HG03196 (cell line): ENCODE data around the gene NONO.
"Not testable (repeated sequence)": the region's sequence is repeated elsewhere in the genome, so short reads cannot be mapped to it uniquely, and the experiment has no call there.

Experiments
- ATAC-seq: cut with Tn5 transposase; IDR thresholded peaks from one replicate; pipeline ENCODE4 v1.9.1; 2021; ENCODE audit not compliant: unreplicated experiment

Gene NONO

DNA sequence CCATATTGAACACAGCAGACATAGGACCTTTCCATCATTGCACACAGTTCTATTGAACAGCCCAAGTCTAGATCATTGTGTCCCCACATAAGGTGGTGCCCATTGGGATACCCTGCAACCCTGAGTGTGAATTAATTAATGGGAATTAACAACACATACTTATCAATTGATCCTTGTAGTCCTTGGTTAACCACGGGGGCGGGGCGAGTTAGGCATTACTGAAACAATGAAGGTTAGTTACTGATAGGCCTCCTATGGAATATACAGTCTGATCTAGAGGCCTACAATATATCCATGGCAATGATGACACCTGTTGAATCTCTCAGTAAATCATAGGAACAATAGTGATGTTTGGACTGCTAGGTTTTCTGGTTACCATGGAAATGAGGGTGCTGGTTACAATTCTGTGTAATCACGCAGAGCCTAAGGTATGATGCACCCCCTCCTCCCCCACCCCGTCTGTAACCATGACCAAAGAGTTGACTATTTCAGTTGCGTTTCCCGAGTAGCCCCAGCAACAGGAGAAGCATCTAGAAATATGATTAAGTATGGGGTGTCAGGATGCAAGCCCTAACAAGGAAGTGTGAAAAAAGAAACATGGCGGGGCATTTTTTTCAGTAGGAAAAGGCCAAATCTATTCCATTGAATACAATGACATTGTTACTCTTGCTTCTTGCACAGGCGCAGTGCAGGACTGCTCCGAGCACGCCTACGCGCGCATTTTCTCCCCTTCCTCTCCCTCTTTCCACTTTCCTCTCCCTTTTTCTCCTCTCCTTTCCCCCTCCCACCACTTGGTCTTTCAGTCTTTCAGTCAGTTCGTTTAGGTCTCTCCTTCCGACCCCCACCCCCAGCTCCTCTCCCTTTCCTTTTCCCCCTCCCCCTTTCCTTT is 677 bp upstream of the NONO start:
- ATAC-seq = peak; percentile 22

DNA sequence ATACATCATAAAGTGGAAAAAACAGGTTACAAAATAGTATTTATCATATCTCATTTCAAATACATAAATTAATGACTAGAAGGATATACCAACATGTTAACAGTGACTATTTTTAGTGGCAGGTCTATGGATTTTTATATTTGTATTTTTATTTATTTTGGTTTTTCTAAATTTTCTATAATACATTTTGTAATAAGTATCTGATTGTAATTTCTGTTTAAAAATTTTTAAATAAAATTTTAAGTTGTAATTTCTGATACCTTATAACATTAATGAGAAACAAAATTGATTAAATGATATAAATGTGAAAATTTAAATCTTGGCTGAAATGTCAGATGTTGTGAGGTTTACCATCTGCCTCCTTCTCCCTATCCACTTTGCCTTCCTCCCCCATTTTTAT is 2.5 kb downstream of the NONO start:
- ATAC-seq = no peak

DNA sequence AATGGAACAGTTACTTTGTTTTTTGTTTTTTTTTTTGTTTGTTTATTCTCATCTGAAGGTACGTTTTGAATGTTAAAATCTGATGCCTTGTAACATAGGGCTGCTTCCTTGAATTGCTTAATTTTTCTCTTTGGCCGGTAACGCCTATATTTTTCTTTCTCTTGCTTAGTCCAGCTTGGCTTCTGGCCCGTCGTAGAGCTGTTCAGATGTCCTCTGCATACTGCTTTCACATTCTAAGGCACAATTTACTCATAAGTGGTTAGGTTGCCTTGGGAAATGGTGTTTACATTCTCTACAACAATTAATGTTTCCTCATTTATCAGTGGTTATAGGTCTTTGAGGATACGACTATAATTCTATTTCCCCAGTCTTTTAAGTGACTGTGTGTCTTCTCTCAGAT is 7.9 kb downstream of the NONO start:
- no peak for ATAC-seq

DNA sequence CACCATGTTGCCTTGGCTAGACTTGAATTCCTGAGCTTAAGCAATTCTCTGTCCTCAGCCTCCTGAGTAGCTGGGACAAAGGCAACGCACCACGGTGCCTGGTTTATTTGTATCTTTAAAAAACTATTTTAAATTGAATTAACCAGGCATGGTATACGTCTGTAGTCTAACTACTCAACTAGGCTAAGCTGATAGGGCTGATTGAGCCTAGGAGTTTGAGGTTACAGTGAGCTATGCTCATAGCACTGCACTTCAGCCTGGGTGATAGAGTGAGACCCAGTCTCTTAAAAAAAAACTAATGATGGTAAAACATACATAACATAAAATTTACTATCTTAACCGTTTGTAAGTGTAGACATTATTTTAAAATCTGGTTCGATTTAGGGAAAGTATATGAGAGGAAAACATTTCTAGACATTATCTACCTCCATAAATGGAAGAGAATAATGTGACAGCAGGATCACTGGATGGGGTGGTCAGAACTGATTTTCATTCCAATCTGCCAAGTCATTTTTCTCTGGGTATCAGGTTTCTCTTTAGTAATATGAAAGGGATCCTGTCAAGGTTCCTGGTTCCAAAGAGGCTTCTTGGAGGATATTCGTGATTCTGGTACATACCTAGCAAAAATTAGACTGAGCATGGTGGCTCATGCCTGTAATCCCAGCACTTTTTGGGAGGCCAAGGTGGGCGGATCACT is 9.4 kb downstream of the NONO start:
- no peak for ATAC-seq

DNA sequence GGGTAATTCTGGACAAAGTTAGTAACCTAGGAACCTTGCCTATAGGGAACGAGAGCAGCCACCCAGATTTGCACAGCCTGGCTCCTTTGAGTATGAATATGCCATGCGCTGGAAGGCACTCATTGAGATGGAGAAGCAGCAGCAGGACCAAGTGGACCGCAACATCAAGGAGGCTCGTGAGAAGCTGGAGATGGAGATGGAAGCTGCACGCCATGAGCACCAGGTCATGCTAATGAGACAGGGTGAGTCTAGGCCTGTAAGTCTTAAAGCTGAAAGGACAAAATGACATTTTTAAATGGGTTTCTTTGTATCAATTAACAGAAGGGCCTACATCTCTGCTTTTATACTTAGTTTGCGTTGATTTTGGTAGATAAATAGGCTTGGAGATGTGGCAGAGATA is 13.4 kb downstream of the NONO start:
- no peak for ATAC-seq

DNA sequence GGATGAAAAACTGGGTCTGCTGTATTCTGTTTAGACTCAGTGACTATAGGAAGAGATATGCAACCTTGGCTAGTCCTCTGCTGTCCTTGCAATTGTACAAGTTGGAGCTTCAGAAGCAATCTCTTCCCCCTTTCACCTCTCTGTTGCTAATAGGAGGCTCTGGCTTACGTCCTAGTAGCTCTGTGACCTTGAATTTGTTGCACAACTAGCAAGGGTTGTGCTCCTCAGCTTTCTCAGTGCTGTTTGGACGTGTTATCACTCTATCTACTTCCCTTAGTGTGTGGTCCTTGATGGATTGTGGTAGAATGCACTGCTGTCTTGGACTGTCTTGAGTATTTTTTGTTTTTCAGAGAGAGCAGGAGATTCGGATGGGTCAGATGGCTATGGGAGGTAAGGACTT is 14.7 kb downstream of the NONO start:
- no peak for ATAC-seq

DNA sequence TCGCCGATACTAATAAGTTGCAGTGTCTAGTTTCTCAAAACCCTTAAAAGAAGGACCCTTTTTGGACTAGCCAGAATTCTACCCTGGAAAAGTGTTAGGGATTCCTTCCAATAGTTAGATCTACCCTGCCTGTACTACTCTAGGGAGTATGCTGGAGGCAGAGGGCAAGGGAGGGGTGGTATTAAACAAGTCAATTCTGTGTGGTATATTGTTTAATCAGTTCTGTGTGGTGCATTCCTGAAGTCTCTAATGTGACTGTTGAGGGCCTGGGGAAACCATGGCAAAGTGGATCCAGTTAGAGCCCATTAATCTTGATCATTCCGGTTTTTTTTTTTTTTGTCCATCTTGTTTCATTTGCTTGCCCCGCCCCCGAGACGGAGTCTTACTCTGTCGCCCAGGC is 16.6 kb downstream of the NONO start:
- not testable (repeated sequence) for ATAC-seq

DNA sequence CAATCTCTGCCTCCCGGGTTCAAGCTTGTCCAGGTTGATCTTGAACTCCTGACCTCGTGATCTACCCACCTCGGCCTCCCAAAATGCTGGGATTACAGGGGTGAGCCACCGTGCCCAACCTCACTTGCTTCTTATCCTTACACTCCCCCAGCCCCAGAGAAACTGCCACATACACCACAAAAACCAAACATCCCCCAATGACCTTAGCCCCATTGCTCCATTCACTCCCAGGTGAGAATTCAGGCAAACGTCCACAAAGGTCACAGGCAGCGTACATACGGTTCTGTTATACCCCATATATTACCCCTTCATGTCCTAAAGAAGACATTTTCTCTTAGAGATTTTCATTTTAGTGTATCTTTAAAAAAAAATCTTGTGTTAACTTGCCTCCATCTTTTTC is 17.1 kb downstream of the NONO start:
- ATAC-seq = not testable (repeated sequence)

DNA sequence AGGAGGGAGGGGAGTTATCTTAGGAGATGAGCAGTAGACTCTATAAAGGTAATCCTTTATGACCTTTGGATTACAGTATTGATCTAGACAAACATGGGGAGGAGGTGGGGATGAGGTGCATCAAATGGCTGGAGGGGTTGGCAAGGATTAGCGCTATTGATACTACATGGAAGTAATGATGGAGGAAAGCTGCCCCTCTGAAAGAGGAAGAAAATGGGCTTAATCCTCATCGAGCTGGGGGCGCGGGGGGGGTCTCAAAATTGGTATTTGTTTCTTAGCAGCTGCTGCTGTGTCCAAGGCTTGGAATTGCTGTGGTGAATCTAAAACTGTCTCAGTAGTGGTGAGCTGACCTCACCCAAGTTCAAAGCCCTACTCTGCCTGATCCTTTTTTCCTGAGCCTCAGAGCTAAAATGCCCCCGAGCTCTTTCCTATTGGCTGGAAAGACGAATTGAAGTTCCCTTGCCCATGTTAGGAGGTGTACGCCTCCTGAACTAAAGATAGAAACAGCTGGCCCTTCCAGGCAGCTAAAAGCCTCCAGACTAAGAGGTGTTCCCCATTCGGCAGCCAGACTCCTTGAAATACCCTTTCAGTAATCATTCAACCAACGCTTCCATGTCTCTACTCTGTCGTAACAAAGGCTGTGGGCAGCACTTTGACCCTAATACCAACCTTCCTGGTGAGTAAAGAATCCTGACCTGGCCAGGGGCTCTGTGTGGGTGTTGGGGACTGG is 17.9 kb downstream of the NONO start, which contains the start of gene ITGB1BP2:
TSS of gene ITGB1BP2 (plus strand) at position 556 of the 730 bp plus-strand sequence. CDS start at position 613, 57 bp downstream.
- no peak for ATAC-seq

DNA sequence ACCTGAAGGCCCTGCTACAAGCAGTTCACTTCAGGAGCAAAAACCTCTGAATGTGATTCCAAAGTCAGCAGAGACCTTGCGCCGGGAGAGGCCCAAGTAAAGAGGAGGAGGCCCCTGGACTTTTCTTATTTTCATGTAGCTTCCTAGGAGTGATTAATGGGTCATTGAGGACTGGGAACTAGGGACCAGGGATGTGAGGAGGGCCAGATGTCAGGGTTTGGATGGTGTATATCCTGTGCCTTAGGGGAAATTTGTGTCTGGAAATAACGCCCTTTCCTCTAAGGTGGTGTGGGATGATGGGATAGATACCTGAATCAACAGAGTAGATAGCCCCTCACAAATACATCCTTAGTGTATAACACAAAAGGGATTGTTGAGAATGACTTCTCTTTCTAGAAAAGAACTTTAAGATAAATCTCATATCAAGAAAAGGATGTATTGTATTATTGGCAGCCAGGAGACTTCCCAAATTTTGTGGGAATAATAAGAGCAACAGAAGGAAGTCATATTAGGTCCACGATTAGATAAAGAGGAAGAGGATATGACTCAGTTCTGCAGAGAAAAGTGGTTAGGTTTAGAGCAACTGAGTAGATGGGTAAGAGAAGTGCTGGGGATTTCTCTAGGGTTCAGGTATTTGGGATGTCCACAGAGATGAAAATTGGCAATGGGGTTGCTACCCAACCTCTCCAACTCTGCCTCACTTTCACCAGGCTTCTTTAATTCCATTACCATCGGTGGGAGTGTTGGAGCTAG is 19.2 kb downstream of the NONO start:
- ATAC-seq = no peak

DNA sequence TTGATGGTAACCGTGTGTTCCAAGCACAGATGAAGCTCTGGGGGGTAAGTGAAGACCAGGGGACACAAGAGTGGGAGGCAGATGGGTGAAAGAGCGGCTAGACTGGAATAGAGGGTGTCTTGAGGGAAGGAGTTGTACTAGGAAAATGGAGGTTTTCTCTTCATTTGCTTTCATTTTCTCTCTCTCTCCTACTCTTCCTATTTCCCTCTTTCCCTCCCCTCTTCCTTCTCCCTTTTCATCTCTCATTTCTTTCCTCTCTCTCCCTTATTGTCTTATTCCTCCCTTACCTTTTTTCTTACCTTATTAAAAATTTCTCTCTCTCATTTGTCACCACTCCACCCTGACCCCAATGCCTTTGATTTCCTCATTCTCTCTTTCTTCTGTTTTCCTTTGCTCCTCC is 21.1 kb downstream of the NONO start:
- no peak for ATAC-seq

DNA sequence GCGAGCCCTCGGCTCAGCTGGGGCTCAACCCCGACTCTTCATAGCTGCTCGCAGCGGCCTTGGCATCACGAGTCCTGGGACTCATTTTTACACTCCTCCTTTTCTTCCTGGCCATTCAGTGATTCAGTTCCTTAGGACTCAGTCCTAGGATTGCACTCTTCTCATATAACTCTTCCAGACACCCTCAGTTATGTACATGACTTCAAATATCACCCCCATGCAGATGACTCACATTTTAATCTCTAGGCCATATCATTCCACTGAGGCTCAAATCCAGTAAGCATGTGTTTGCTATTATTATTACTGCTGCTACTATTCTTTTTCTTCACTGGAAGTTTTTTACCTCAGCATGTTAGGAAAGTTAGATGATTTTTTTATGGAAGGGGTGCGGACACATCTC is 32.5 kb downstream of the NONO start:
- no peak for ATAC-seq

DNA sequence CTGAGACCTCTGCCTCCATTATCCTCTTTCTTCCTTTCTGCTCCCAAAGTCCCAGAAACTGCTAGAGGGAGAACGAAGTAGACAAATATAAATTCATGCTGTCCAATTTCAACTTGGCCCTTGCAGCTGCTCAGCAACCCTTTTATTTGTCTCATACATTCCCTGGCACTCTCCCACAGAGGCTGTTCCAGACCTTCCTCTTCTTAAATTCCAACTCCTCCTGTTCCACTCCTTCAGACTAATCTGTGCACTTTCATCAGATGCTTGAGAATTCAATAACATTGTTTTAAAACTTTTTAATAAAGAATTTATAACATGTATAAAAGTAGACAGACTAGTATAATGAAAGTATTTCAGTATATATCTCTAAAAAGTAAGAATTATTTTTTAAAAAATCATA is 33.5 kb downstream of the NONO start:
- not testable (repeated sequence) for ATAC-seq

DNA sequence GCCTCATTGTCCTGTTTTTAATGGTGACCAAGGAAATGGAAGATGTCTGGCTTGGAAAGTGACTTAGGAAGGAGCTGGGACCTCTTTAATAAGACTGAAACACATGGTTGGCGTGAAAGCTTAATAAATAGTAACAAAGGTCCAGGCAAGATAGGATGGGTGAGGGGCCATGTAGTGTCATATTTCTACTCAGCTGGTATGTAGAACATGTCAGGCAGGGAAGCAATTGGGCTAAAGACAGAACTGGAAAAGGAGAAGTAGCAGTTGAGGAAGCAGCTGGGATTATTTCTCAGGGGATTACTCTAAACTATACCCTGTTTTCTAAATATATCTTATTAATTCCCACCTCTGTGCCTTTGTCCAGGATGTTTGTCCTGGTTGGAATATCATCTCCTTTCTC is 36.7 kb downstream of the NONO start:
- no peak for ATAC-seq

DNA sequence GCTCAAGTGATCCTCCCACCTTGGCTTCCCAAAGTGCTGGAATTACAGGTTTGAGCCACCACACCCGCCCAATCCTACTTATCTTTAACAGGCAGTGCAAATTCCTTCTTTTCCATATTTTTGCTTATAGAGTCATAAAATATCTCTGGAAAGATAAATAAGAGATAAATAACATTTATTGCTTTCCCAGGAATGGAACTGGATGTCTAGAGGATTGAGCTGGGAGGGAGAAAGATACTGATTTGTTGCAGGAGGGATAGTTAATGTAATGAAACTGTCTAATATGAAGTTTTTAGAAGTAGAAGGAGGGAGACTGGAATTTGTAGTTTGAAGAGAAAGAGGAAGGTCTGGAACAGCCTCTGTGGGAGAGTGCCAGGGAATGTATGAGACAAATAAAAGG is 38.3 kb downstream of the NONO start:
- no peak for ATAC-seq

DNA sequence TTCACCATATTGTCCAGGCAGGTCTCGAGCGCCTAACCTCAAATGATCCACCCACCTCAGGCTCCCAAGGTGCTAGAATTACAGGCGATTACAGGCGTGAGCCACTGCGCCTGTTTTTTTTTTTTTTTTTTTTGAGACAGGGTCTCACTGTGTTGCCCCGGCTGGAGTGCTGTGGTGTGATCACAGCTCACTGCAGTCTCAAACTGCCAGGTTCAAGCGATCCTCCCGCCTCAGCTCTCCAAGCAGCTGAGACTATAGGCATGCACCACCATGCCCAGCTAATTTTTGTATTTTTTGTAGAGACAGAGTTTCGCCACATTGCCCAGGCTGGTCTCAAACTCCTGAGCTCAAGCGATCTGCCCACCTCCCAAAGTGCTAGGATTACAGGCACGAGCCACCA is 41.0 kb downstream of the NONO start:
- ATAC-seq = not testable (repeated sequence)

DNA sequence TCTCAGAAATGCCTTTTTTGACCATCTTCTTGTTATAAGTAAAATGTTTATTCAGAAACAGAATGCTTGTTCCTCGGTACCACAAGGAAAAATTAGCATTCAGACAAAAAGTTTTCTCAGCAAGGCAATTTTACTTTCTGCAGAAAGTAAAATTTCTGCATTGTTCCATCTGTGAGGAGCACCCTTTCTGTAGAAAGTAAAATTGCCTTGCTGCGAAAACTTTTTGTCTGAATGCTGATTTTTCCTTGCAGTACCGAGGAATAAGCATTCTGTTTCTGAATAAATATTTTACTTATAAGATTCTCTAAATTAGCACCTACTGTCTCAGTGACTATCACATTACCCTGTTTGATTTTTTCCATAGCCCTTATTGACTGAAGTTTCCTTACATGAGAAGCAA is 43.0 kb downstream of the NONO start:
- ATAC-seq = no peak

DNA sequence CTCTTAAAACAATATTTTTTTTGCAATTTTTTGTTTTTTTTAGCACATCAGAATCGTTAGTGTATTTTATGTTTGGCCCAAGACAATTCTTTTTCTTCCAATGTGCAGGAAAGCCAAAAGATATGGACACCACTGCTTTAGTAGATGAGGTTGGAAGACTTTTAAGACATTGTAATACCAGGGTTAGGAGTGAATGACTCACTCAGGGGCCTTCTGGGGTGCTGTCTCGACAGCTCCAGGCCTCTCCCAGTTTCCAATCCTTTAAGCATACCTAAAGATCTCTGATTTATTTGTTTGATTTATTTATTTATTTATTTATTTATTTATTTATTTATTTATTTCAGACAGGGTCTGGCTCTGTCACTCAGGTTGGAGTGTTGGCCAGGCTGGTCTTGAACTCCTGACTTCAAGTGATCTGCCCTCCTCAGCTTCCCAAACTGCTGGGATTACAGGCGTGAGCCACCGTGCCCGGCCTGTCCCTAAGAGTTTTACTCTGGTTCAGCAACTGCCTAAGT is 65.8 kb downstream of the NONO start:
- not testable (repeated sequence) for ATAC-seq

DNA sequence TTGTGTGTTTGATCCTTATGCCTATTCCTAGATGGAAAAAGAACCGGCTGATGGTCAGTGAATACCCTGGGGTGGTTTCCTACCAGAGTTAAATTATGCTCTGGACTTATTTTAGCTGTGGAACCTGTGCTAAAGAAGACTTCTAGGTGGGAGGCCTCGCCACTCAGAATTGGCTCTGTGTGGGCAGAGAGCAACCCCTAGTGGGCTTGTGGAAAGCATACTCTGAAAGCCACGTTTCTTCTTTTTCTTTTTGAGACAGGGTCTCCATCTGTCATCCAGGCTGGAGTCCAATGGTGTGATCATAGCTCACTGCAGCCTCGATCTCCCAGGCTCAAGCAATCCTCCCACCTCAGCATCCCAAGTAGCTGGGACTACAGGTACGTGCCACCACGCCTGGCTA is 66.4 kb downstream of the NONO start:
- not testable (repeated sequence) for ATAC-seq
